VCaP (cell line): ENCODE measurements around the gene SLC1A5.
A peak's percentile ranks its signal among the peaks of the same experiment; 100 is the strongest.
"Not testable (repeated sequence)": the region's sequence is repeated elsewhere in the genome, so short reads cannot be mapped to it uniquely, and the experiment has no call there.

Experiments used
- H3K27ac ChIP-seq: fragments of 450-650 bp; 2 replicates; pipeline ENCODE4 v1.5.1; 2017
- CTCF ChIP-seq: fragments of 450-650 bp; conservative IDR thresholded peaks from 2 replicates; pipeline ENCODE4 v1.5.1; 2017; ENCODE audit warnings: mild to moderate bottlenecking, moderate library complexity

SLC1A5 gene

GRCh38 chr19:46824890-46825730 is 36.7 kb upstream of the SLC1A5 start:
- TF ChIP-seq CTCF: no peak
- no peak overlapping the region for H3K27ac ChIP-seq

- no peak overlapping the region for H3K27ac ChIP-seq
- TF ChIP-seq CTCF: no peak
These were observed 34.7 kb upstream of the SLC1A5 start for GRCh38 chr19:46823049-46823448.

- not testable (repeated sequence) for H3K27ac ChIP-seq
These were observed 34.0 kb upstream of the SLC1A5 start for GRCh38 chr19:46822410-46822787.

GRCh38 chr19:46821512-46822409 is 33.4 kb upstream of the SLC1A5 start:
- TF ChIP-seq CTCF: no peak
- H3K27ac ChIP-seq: peak overlapping the region; percentile 24; the same call in 1 of the 2 replicates

GRCh38 chr19:46818812-46819211 is 30.4 kb upstream of the SLC1A5 start:
- no peak overlapping the region for H3K27ac ChIP-seq

GRCh38 chr19:46815833-46816627 is 27.6 kb upstream of the SLC1A5 start:
- TF ChIP-seq CTCF: no peak
- peak overlapping the region; percentile 73; the same call in 1 of the 2 replicates for H3K27ac ChIP-seq

More at GRCh38 chr19:46818812-46819211, 30.4 kb upstream of the SLC1A5 start:
- no peak for TF ChIP-seq CTCF

- H3K27ac ChIP-seq: peak overlapping the region; percentile 73
- TF ChIP-seq CTCF: no peak
These were observed 25.5 kb upstream of the SLC1A5 start for GRCh38 chr19:46813839-46814358.
